IPS-NIHi11 (cell line): ENCODE results near the gene ST3GAL3.
A peak's percentile ranks its signal among the peaks of the same experiment; 100 is the strongest.

Source experiments
- DNase-seq: peaks from one replicate; pipeline ENCODE4 v3.0.0; 2012; ENCODE audit warnings: mixed read lengths, low spot score

ST3GAL3 gene

DNA sequence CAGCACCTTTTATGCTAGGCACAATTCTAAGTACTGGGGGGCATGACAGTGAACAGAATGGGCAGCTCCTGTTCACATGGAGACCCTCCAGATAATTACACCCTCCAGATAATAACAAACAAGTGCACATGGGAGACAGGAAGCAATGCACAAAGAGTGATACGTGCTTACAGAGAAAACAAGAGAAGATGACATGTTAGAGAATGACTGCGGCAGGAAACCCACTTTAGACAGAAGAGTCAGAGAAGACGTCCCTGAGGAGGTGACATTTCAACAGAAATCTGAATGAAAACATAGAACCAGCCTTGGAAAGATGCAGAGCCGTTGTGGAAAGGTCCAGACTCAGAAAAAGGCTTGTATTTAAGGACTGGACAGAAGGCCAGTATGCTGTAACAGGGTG is 171.5 kb downstream of the ST3GAL3 start:
- no peak for DNase-seq

DNA sequence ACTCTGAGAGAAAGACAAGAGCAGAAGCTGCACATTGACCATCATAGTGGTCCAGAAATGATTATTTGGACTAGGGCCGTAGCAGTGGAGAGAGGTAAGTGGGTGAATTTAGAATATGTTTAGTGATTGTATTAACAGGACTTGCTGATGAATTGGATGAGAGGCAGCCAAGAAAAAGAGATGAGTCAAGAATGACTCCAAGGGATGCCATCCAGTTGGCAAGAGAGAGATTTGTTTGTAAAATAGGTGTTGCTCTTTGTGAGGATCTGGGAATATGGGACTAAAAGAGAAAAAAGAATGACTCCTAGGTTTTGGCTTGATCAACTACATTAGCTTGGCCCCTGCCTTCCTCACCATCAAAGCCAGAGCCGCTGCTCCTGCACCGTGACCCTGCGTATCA is 172.1 kb downstream of the ST3GAL3 start:
- no peak for DNase-seq

DNA sequence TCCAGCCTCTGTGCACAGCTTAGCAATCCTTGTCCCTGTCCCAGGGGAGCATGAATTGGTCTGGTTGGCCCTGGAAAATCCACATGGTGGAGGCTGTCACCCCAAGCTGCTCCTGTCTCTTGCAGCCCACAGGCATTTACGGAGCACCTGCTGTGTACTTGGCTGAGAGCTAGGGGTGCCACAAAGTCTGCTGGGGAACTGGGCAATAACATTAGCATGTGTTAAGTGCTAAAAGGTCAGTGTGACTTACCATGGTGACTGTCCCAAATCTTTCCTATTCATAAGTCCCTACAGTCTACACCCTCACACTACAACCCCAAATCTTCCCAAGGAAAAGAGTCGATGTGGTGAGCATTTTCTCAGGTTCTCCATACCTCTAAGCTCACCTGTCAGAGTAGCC is 172.7 kb downstream of the ST3GAL3 start:
- no peak for DNase-seq

DNA sequence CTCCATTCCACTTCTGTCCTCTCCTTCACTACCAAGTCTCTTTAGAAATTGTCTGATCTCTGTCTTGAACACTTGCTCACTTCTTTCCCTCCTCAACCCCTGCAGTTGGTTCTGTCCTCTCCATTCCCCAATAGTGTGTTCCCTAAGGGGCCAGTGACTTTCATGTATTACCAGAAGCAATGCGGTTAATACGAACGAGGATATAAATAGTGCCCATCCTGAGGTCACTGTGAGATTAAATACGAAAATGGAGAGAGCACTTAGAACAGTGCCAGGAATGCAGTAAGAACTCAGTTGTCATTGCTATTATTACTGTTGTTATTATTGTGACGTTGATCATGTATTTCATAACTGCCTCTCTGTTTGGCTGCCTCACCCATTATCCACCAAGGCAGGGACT is 173.3 kb downstream of the ST3GAL3 start:
- DNase-seq = no peak

DNA sequence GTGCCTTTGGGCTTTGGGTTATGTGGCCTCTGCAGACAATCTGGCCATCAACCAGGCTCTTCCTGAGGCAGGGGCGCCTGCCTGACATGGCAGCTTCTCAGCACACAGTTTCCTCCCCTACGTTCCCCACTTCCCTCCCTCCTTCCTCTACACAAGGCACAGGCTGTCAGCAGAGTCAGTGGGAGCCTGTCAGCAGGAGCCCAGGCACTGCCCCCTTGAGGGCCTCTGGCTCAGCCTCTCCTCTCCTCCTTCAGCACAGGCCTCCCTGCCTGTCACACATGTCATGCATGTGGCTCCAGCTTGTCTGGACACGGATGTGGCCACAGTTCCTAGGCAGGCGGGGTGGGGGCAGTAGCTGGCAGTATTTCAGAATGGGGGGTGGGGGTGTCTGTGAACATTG is 174.1 kb downstream of the ST3GAL3 start:
- DNase-seq = peak; percentile 37

DNA sequence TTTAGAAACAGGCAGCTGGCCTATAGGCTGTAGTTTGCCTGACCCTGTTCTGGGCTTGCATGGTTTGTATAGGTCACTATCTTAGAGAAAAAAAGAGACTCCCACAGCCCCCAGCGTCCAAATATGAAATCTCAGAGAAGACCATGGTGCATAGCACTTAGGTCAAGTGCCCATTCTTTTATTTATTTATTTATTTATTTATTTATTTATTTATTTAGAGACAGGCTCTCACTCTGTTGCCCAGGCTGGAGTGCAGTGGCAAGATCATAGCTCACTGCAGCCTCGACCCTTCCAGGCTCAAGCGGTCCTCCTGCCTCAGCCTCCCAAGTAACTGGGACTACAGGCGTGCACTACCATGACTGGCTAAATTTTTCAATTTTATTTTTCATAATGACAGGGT is 175.4 kb downstream of the ST3GAL3 start:
- no peak for DNase-seq

DNA sequence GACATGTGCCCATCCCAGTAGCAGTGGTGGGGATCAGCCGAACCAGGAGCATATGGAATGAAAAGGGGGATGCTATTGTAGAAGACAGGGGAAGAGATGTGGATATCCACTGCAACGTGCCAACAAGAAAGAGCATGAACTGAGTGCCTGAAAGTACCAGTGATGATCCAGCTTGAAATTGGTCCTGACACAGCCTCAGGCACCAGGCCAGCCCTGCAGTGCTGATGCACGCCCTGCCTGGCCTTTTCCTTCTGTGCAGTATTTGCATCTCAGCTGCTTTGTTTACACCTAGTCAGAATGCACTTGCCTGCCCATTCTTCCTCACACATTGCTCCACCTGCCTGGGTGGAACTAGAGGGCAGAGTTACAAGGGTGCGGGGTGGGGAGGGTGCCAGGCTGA is 176.0 kb downstream of the ST3GAL3 start:
- DNase-seq = no peak

DNA sequence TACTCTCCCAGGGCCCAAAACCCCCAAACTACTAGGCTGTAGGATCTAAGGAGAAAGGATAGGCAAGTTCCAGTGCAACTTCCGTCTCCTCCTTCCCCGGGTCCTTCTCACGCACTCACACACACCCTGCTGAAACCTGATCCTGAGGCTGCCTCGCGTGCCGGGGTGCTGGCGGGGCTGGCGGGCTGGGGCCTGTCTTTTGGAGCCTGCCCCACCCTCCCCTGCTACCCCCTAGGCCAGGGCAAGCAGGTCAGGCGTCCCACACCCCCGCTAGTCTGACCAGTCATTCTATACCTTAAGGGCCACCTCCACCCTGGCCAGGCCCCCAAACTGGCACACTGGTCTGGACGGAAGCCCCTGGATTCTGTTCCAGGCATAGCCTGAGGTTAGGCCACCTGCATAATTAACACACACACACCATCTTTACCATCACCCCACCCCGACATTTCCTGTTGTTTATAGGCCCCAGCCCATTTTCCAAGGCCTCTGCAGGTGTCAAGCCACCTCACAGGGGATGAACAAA is 178.0 kb downstream of the ST3GAL3 start:
- DNase-seq = peak; percentile 83

DNA sequence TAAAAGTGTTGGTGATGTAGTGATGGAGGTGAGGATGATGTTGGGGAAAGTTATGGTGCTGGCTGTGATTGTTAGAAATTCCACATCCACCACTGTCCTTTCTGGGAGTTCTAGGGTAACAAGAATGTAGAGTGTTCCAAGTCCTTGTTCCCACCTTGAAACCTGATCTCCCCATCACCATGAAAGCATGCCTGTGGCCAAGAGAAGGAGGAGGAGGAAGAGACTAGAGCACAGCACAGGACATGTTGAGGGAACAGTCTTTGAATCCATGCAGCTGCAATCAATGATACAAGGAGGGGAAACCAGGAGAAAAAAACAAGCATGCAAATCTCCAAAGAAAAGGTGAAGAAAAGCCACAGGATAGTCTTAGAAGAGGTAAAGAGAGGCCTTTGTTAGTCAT is 180.4 kb downstream of the ST3GAL3 start:
- DNase-seq = peak; percentile 53

DNA sequence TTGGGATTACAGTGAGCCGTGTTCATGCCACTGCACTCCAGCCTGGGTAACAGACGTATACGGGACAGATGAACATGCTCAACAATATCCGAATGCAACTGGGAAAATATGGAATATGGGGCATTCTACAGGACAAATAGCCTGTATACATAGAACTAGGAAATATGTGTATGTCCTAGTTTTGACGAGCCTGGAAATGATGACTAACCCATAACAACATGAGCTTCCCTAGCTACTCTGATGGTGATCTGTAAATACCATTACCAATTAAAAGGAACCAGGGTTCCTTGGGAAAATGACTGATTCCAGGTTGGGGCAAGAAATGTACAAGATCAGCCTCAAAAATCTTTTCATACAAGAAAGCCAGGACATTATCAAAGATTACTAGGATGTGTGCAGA is 183.5 kb downstream of the ST3GAL3 start:
- DNase-seq = no peak

DNA sequence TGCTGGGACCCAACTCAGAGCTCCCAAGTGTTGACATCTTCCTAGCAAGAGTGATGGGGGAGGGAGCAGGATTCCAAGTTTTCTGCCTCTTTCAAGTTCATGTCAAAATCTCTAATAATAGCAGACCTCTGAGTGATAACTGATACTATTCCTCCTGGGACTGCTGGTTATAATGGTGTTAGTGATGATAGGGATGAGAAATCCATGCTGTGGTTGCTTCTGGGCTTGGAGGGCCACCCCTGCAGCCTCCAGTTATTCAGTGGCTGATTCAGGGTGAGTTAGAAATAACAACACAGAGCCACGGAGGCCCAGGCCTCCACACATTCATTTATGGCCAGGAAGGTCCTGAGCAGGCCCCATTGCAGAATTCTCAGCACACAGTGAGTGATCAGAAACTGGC is 185.7 kb downstream of the ST3GAL3 start:
- DNase-seq = no peak

DNA sequence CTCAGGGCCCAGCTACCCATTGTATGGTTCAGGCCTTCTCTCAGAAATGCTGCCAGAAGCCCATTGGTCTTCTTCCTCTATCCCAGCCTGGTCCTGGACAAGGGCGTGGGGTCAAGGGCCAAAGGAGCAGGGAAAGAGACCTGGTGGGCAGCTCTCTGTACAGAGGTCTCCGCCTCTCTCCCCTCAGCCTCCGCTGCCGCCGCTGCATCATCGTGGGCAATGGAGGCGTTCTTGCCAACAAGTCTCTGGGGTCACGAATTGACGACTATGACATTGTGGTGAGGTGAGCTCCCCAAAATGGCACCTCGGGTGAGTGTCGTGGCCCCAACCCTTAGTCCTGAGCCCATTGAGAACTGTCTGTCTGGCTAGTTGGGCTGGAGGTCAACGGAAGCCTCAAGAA is 191.6 kb downstream of the ST3GAL3 start:
- no peak for DNase-seq

DNA sequence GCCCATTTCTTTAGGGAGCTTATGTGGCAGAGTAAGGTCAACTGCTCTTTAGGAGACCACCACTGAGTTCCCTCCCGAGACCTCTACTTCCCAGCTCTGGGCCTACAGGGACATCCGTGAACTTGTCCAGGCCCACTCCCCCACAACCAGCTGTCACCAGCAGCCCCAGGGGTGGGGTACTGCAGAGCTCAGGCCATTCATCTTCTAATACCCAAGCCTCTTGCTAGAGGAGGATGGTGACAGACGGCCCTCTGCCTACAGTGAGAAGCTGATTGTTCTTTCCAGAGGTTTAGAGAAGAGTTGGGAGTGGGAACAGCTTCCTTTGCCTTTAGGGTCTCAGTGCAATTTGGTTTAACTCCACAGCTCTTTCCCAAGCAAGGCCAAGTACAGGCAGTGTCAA is 193.1 kb downstream of the ST3GAL3 start:
- DNase-seq = no peak

DNA sequence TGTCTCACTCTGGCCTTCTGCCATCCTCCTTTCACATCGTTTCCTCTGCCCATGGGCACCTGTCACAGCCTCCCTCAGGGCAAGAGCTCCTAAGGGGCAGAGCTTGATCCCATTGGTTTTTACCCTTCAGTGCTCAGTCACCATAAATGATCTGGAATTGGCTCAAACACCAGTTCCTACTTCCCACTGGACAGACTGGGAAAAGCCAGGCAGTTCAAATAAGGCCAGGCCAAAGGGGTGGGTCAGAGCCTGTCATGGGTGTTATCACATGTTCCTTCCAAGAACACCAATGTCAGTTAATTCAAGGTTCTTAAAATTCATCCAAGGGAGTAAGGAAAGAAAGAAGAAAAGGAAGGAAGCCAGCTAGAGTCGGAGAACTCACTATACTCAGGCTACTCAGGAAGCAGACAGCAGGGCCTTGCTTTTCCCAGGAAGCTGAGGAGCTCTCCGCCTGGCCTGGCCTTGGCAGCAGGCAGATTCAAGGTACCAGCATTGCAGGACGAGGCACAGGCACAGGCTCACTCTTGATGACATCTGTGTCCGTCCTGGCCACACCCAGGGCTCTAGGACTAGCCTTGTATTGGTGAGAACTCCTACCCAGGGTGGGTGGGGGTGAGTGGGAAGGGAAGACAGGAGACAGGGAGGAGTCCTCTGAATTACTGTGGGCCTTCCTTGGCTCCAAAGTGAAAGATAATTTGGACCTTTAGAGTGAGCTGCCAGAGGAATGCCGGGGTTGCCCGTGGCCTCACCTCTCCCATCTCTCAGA is 194.0 kb downstream of the ST3GAL3 start:
- no peak for DNase-seq

DNA sequence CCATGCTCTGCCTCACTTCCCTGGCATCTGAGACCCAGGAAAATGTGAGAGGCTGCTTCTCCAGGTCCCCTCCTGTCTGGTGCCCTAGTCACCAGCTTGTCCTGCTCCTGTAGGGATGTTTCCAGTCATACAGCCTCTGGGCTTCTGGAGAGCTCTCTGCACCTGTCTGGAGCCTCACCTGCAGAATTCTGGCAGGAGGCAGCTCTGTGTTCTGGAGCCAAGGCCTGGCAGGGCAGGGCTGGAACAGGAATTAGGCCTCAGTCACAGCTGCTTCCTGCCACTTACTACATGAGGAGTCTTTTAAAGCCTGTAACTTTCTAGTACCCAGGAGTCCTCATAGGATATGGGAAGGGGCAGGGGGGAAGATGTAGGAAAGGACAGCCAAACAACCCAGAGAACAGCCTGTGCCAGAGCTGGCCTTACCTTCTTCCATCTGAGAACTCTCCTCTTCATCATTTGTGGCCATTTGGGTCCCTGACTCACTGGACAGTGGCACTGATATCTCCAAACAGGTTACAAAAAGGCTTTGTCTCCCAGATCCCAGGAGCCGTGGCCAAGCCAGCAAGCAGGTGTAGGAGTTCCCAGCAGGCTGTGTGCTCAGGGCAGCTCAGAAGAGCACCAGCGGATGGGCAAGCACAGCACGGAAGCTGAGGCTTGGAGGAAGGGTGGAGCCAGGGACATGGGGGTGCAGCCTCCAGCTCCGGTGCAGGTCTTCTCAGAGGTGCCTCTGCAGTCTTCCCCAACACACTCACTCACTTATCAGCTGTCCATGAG is 194.9 kb downstream of the ST3GAL3 start:
- no peak for DNase-seq

DNA sequence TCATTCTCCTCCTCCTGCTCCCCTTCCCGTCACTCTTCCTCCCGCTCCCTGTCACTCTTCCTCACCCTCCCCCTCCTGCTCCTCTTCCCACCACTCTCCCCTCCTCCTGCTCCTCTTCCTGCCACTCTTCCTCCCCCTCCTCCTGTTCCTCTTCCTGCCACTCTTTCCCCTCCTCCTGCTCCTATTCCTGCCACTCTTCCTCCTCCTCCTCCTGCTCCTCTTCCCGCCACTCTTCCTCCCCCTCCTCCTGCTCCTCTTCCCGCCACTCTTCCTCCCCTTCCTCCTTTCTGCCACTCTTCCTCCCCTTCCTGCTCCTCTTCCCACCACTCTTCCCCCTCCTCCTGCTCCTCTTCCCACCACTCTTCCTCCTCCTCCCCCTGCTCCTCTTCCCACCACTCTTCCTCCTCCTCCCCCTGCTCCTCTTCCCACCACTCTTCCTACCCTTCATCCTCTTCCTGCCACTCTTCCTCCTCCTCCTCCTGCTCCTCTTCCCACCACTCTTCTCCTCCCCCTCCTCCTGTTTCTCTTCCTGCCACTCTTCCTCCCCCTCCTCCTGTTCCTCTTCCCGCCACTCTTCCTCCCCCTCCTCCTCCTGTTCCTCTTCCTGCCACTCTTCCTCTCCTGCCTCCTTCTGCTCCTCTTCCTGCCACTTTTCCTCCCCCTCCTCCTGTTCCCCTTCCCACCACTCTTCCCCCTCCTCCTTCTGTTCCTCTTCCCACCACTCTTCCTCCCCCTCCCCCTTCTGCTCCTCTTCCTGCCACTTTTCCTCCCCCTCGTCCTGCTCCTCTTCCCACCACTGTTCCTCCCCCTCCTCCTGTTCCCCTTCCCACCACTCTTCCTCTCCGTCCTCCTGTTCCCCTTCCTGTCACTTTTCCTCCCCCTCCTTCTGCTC is 197.6 kb downstream of the ST3GAL3 start:
- no peak for DNase-seq

DNA sequence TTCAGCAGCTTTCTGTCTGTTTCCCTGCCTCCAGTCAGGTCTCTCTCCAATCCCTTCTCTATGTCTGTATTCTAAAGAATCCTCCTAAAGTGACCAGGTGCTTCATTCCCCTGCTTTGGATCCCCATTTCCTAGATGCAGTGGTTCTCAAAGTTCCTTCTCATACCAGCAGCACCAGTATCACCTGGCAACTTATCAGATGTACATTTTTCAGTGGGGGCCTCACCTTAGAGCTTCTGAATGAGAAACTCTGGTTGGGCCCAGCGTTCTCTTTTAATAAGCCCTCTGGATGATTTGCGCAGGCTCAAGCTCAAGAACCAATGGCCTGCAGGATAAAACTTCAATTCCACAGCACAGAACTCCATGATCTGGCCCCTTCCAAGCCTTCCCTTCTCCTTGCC is 200.9 kb downstream of the ST3GAL3 start:
- no peak for DNase-seq

DNA sequence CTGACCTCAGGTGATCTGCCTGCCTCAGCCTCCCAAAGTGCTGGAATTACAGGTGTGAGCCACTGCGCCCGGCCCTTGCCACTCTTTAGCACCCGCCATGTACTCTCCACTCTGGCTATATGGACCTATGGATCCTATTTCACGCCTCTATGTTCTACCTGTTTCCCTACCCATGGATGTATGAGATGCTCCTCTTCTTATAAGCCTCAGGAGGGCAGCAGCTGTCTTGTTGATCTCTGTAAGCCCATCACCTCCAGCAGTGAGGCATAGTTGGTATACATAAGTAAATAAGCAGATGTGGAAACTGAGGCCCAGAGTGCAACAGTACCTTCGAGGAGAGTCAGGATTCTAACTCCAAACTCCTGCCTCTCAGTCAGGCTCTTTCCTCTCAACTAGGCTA is 201.5 kb downstream of the ST3GAL3 start:
- DNase-seq = no peak

DNA sequence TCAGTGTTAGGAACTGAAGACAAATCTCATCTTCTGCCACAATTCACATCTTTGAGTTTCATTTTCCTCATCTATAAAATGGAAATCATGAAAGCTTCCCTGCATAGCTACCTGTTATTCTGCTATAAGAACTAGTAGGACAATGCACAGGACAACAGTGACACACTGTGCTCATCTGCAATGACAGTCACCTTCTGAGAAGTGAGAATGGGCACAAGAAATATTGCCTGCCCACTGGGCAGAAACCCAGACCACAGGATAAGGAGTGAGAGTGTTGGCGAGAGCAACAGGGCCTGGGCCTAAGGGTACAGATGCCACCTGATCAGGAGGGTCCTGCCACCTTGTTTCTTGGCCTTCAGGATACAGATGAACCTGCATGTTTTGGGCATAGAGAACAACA is 203.0 kb downstream of the ST3GAL3 start:
- DNase-seq = no peak

DNA sequence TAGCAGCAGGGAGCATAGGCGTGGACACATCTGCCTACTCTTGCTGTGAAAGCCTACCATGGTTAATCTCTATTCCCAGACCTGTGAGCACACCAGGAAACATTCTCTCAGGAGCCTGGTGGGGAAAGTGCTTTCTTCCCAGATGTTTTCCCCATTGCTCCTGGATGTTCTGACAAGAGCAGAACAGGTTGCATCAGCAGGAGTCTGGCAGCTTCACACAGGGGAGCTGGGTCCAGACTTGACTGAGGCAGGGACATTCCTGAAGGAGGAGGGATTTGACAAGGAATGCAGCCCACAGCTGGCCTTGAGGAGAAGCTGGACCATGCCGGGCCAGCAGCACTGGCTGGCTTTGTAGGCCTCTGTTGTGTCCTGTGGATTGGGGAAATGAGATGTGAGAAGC is 205.3 kb downstream of the ST3GAL3 start:
- peak; percentile 64 for DNase-seq

DNA sequence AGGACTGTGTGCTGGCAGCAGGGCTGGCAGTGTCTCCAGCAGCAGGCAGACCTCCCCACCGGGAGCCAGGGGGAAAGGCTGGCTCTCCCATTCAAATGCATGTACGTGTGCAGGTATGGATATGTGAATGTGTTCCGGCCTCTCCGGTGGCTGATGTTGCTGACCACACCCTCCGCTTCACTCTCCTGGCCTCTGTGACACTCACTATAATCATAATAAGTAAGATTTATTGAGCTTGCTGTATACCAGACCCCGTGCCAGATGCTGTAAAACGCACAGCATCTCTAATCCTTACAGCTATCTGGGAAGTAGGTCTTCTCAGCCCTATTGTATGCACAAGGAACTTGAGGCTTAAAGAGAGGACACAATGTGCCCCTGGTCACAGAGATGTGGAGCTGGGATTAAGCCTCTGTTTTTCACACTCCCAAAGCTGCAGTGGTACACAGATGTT is 205.7 kb downstream of the ST3GAL3 start:
- DNase-seq = no peak

DNA sequence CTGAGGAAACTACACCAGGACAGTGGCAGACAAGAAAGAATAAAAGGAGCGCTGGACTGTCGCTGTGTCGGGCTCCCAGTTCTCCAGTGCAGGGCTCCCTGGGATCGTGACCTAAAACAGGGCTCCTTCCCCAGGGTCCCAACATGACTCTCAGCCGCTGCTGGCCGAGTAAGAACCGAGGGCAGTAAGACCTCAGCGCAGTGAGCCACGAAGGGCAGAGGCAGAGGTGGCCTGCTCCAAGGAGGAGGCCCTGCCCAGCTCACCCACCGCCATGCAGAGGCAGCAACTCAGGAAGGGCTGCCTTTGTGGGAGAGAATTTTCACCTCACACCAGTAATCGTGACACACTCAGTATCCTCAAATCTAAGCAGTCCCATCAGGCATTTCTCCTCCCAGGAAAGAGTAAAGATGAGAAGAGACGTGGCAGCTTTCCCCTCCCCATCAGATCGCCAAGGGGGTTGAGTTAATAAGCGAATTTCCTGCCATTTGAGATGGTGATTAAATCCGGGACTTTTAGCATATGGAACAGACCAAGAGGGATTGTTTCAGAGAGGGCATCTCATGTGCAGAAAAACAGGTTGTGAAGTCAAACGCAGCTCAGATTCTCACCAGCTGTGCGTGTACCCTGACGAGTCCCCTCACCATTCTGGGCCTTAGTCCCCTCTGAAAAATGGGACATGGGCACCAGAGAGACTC is 206.5 kb downstream of the ST3GAL3 start:
- no peak for DNase-seq
